Ovary (tissue), 3 donors: ENCODE measurements around the gene CPD.

Source experiments
- CTCF ChIP-seq, 3 donors: fragments of 450-650 bp in 2 of 3; fragments of 200-600 bp in 1 of 3; IDR thresholded peaks; one replicate each; pipeline versions ENCODE4 v1.5.1 to v1.8.0; 2016 to 2022; ENCODE audit warnings: antibody characterized with exemption in 3 of 3, mild to moderate bottlenecking in 1 of 3
- EP300 ChIP-seq: sonication (generic); formaldehyde crosslinking; IDR thresholded peaks from one replicate; pipeline ENCODE4 v1.6.1; 2017; ENCODE audit warnings: antibody characterized with exemption
- POLR2A ChIP-seq: fragments of 450-650 bp; IDR thresholded peaks from one replicate; pipeline ENCODE4 v1.6.1; 2017; ENCODE audit warnings: antibody characterized with exemption, mild to moderate bottlenecking, moderate library complexity
- donor health status: DM: no; HTN: no; CAD: no.

- TF ChIP-seq CTCF (IDR thresholded peaks at IDR 0.05) (no peak), EP300 (no peak), POLR2A (no peak)
These were observed 22.4 kb downstream of the CPD start for GRCh38 chr17:30401097-30401496.
